Measurements from ENCODE around the gene IFT81.

IFT81 gene

GRCh38 chr12:110117956-110118685 is 6.0 kb upstream of the IFT81 start:
- no peak for DNase-seq (ENCODE audit: insufficient read length, low spot score)
- TF ChIP-seq, protein P1, sequence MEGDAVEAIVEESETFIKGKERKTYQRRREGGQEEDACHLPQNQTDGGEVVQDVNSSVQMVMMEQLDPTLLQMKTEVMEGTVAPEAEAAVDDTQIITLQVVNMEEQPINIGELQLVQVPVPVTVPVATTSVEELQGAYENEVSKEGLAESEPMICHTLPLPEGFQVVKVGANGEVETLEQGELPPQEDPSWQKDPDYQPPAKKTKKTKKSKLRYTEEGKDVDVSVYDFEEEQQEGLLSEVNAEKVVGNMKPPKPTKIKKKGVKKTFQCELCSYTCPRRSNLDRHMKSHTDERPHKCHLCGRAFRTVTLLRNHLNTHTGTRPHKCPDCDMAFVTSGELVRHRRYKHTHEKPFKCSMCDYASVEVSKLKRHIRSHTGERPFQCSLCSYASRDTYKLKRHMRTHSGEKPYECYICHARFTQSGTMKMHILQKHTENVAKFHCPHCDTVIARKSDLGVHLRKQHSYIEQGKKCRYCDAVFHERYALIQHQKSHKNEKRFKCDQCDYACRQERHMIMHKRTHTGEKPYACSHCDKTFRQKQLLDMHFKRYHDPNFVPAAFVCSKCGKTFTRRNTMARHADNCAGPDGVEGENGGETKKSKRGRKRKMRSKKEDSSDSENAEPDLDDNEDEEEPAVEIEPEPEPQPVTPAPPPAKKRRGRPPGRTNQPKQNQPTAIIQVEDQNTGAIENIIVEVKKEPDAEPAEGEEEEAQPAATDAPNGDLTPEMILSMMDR (IDR thresholded peaks at IDR 0.05; ENCODE audit: insufficient read depth, missing control alignments) = no peak
- FAIRE-seq = no peak

DNA sequence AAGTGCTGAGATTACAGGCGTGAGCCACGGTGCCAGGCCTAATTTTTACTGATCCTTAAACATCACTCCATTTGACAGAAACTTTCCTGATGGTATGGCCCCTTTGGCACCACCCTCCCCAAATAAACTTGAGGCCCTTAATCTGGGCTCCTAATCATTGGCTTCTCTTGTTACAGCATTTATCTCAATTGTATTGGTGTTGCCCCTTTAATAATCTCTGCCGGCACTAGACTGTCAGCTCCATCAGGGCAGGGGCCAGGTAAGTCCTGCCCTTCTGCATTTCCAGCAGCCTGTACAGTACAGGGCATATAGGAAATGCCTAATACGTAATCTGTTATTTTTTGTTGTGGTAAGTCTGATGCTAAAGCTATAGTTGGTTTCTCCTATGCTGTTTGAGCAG is 1.2 kb upstream of the IFT81 start:
- TF ChIP-seq, protein P1 (IDR thresholded peaks at IDR 0.05; ENCODE audit: insufficient read depth, missing control alignments) = no peak
- no peak for DNase-seq (ENCODE audit: insufficient read length, low spot score)
- no peak for FAIRE-seq

DNA sequence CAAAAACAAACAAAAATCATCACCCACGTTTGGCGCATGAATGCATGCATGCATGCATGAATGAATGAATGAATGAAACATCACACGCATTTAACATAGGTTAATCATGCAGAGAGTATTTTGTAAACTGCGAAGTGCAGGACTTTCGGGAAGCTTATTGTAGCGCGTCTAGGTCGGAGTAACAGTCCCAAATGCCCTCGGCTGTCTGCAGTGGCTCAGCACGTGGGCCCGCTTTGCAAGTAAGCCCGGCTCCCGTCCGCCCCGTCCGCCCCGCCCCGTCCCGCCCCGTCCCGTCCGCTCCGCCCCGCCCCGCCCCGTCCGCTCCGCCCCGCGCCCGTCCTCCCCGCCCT is 263 bp upstream of the IFT81 start:
- TF ChIP-seq, protein P1 (IDR thresholded peaks at IDR 0.05; ENCODE audit: insufficient read depth, missing control alignments) = no peak
- no peak for FAIRE-seq
- DNase-seq (ENCODE audit: insufficient read length, low spot score) = no peak

DNA sequence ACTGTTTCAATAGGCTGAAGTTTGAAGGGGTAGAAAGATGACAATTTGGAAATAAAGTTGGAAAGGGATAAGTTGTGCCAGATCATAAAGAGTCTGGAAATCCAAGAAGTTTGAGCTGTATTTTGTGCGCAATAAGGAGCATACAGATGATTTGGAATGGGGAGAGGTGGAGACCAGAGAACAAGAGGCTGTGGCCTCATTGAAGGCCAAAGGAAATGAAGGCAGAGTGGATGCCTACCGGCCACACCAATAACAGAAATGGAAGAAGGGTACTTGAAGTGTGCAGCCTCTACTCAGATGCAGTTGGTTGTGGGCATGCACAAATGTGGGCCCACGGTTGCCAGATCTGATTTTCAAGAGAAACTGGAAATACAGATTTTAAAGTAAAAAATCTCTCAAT is 2.4 kb downstream of the IFT81 start:
- no peak for FAIRE-seq
- no peak for DNase-seq (ENCODE audit: insufficient read length, low spot score)
- TF ChIP-seq, protein P1 (IDR thresholded peaks at IDR 0.05; ENCODE audit: insufficient read depth, missing control alignments) = no peak

DNA sequence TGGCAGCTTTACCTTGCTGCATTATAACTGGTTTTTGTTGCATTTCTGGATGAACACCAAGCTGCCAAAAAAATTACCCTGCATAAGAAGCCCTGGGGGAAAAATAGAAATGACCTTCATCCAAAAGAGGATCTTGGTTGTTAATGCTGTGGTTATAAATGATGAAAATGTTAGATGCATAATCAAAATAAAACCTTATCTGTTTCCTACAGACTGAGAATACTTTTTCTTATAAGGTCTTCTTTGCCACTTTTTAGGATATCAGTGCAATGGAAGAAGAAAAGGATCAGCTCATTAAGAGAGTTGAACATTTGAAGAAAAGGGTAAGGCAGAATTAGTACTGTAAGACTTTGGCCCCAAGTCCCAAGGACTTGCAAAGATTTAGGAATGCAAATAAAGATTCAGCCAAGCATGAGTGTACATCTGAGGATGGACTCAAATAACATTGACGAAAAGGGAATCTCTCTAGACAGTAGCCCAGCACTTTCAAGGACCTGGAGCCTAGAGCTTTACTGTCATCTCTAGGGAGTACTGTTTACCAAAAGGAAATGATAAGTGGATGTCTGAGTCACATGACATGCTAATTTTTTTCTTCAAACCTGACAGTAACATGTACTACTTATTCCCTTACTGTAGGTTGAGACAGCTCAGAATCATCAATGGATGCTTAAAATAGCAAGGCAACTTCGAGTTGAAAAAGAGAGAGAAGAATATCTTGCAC is 10.7 kb downstream of the IFT81 start:
- peak; percentile 16 for FAIRE-seq
- no peak for DNase-seq (ENCODE audit: insufficient read length, low spot score)
- TF ChIP-seq, protein P1 (IDR thresholded peaks at IDR 0.05; ENCODE audit: insufficient read depth, missing control alignments) = no peak

DNA sequence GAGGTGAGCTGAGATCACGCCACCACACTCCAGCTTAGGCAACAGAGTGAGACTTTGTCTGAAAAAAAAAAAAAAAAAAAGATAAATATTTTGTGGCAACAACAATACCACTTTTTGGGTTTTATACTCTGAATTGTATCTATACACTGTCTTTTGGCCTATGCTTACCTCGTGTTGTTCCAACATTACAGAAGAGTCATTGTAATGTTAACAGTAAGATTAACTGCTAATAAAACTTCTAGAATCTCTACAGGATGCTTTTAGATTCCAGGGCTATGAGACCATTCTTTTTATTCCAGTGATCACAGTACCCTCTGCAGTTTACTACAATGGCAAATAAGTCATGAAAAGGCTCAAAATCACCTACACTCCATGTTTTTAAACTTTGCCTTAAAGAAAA is 11.6 kb downstream of the IFT81 start:
- no peak for FAIRE-seq
- TF ChIP-seq, protein P1 (IDR thresholded peaks at IDR 0.05; ENCODE audit: insufficient read depth, missing control alignments) = no peak
- no peak for DNase-seq (ENCODE audit: insufficient read length, low spot score)

GRCh38 chr12:110137786-110138185 is 13.6 kb downstream of the IFT81 start:
- TF ChIP-seq, protein P1 (IDR thresholded peaks at IDR 0.05; ENCODE audit: insufficient read depth, missing control alignments) = no peak
- DNase-seq (ENCODE audit: insufficient read length, low spot score) (no peak), FAIRE-seq (no peak)

Measured in D721Med (cell line).